ENCODE measurements around the gene NFKB2. TPM values are rescaled to one million over a fixed set of nuclear protein-coding genes. Genes with fewer than 3 reads are reported as not detected.

NFKB2 gene
- total RNA-seq, 1 donor from 2014 or later, result 26.8 TPM

DNA sequence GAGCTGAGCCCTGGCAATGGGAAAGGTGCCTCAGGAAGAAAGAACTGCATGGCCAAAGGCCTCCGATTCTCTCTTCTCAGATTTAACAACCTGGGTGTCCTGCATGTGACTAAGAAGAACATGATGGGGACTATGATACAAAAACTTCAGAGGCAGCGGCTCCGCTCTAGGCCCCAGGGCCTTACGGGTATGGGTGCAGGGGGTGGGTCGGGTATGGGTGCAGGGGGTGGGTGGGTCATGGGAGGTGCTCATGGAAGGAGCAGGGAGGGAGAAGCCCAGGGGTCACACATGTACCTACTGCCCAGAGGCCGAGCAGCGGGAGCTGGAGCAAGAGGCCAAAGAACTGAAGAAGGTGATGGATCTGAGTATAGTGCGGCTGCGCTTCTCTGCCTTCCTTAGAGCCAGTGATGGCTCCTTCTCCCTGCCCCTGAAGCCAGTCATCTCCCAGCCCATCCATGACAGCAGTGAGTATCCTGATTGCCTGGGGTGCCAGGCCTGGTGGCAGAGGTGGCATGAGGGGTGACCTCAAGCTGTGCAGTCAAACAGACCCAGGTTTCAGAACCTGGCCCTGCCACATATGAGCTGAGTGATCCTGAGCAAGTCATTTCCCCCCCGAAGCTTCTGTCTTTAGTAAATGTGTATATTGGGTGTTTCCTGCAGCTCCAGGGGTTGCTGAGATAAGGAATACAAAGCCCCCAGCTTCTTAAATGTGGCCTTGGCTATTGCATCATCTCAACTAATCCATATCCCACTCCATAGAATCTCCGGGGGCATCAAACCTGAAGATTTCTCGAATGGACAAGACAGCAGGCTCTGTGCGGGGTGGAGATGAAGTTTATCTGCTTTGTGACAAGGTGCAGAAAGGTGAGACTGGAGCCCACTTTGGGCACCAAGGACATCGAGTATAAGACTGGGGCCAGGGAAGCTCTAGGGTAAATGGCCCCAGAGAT is 2.0 kb downstream of the NFKB2 start:
- Histone ChIP-seq H3K27ac (no peak overlapping the region), H3K36me3 (peaks cover 0 to 4% of the 10 kb centered on the region in 2 donors), H3K27me3 (no peaks in the 10 kb centered on the region), H3K4me3 (no peak overlapping the region), H3K9me3 (no peaks in the 10 kb centered on the region), H3K4me1 (peaks cover 51% of the 10 kb centered on the region)
- no peak for DNase-seq (ENCODE audit: extremely low spot score in 2 of 2)
- intact Hi-C loops (cut with DNase I), result loop anchor here (5.0 to 10.0 kb wide), 2 partner anchors 85 to 187 kb away; no protein-coding TSS in a partner anchor
- no peak for TF ChIP-seq POLR2AphosphoS5 (IDR thresholded peaks at IDR 0.05; ENCODE audit: insufficient read depth in 1 of 2, low read depth in 1 of 2)
- no peak for TF ChIP-seq POLR2A (IDR thresholded peaks at IDR 0.05)
- TF ChIP-seq, protein P1, sequence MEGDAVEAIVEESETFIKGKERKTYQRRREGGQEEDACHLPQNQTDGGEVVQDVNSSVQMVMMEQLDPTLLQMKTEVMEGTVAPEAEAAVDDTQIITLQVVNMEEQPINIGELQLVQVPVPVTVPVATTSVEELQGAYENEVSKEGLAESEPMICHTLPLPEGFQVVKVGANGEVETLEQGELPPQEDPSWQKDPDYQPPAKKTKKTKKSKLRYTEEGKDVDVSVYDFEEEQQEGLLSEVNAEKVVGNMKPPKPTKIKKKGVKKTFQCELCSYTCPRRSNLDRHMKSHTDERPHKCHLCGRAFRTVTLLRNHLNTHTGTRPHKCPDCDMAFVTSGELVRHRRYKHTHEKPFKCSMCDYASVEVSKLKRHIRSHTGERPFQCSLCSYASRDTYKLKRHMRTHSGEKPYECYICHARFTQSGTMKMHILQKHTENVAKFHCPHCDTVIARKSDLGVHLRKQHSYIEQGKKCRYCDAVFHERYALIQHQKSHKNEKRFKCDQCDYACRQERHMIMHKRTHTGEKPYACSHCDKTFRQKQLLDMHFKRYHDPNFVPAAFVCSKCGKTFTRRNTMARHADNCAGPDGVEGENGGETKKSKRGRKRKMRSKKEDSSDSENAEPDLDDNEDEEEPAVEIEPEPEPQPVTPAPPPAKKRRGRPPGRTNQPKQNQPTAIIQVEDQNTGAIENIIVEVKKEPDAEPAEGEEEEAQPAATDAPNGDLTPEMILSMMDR (IDR thresholded peaks at IDR 0.05), result no peak

DNA sequence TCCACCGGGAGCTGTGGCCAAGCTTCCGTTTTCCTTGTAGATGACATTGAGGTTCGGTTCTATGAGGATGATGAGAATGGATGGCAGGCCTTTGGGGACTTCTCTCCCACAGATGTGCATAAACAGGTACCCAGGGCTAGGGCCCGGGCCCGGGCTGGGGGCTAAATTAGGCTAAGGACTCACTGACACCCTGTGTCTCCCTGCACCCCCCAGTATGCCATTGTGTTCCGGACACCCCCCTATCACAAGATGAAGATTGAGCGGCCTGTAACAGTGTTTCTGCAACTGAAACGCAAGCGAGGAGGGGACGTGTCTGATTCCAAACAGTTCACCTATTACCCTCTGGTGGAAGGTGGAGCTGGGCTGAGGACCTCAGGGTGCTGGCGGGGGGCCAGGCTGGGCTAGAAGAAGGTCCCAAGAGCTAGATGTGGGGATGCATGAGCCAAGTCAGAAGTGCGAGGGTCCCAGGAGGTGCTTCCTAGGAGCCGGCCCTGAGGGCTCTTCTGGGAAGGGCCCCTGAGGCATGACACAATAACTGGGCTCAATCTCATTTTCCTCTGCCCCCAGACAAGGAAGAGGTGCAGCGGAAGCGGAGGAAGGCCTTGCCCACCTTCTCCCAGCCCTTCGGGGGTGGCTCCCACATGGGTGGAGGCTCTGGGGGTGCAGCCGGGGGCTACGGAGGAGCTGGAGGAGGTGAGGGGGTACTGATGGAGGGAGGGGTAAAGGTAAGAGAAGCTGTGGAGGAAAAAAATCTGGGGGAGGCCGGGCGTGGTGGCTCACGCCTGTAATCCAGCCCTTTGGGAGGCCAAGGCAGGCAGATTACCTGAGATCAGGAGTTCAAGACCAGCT is 2.9 kb downstream of the NFKB2 start:
- H3K9me3 ChIP-seq, result no peaks in the 10 kb centered on the region
- H3K4me1 ChIP-seq, result peaks cover 49% of the 10 kb centered on the region
- TF ChIP-seq POLR2AphosphoS5 (IDR thresholded peaks at IDR 0.05; ENCODE audit: insufficient read depth in 1 of 2, low read depth in 1 of 2), result no peak
- TF ChIP-seq POLR2A (IDR thresholded peaks at IDR 0.05), result no peak
- TF ChIP-seq, protein P1 (IDR thresholded peaks at IDR 0.05), result no peak
- peaks cover 0 to 4% of the 10 kb centered on the region in 2 donors for H3K36me3 ChIP-seq
- intact Hi-C loops (cut with DNase I), result loop anchor here (5.0 to 10.0 kb wide), 2 partner anchors 84 to 186 kb away; no protein-coding TSS in a partner anchor
- H3K27me3 ChIP-seq, result no peaks in the 10 kb centered on the region
- H3K4me3 ChIP-seq, result peak overlapping the region in 1 of 2 donors; percentile 61
- H3K27ac ChIP-seq, result peak overlapping the region; percentile 95
- DNase-seq (ENCODE audit: extremely low spot score in 2 of 2), result no peak

DNA sequence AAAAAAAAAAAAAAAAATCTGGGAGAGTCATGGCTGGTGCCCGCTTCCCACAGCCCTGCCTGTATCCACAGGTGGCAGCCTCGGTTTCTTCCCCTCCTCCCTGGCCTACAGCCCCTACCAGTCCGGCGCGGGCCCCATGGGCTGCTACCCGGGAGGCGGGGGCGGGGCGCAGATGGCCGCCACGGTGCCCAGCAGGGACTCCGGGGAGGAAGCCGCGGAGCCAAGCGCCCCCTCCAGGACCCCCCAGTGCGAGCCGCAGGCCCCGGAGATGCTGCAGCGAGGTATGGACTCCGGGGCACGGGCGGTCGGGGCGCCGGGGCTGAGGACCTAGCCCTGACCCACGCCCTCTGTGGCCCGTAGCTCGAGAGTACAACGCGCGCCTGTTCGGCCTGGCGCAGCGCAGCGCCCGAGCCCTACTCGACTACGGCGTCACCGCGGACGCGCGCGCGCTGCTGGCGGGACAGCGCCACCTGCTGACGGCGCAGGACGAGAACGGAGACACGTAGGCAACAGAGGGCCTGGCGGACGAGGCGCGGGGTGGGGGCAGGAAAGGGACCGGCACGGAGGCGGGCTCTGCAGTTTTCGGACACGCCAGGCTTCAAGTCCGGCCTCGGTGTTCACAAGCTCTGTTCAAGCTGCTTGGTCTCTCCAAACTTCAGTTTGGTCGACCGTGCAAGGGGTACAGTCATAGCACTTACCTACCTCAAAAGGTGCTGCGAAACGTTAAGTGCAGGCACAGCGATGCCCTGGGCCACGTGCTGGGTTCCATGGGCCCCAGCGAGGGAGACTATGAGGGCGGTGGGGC is 3.9 kb downstream of the NFKB2 start:
- Histone ChIP-seq H3K4me3 (peak overlapping the region; percentile 61 to 65), H3K4me1 (peaks cover 45% of the 10 kb centered on the region), H3K27ac (peak overlapping the region; percentile 95), H3K27me3 (no peaks in the 10 kb centered on the region), H3K36me3 (peaks cover 0 to 4% of the 10 kb centered on the region in 2 donors), H3K9me3 (no peaks in the 10 kb centered on the region)
- TF ChIP-seq, protein P1 (IDR thresholded peaks at IDR 0.05), result peak; percentile 80 to 94 (median 94)
- TF ChIP-seq POLR2A (IDR thresholded peaks at IDR 0.05), result no peak
- TF ChIP-seq POLR2AphosphoS5 (IDR thresholded peaks at IDR 0.05; ENCODE audit: insufficient read depth in 1 of 2, low read depth in 1 of 2), result peak in 1 of 2 donors; percentile 83
- intact Hi-C loops (cut with DNase I), result loop anchor here (5.0 to 10.0 kb wide), 2 partner anchors 83 to 185 kb away; no protein-coding TSS in a partner anchor
- DNase-seq (ENCODE audit: extremely low spot score in 2 of 2), result no peak

DNA sequence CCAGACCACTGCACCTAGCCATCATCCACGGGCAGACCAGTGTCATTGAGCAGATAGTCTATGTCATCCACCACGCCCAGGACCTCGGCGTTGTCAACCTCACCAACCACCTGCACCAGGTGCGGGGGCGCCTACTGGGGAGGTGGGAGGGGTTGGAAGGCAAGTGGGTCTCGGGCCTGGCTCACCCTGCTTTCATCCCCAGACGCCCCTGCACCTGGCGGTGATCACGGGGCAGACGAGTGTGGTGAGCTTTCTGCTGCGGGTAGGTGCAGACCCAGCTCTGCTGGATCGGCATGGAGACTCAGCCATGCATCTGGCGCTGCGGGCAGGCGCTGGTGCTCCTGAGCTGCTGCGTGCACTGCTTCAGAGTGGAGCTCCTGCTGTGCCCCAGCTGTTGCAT is 4.6 kb downstream of the NFKB2 start:
- H3K4me1 ChIP-seq, result peaks cover 39% of the 10 kb centered on the region
- peak overlapping the region in 1 of 2 donors; percentile 65 for H3K4me3 ChIP-seq
- H3K9me3 ChIP-seq, result no peaks in the 10 kb centered on the region
- no peaks in the 10 kb centered on the region for H3K27me3 ChIP-seq
- H3K27ac ChIP-seq, result peak overlapping the region; percentile 95
- no peak for DNase-seq (ENCODE audit: extremely low spot score in 2 of 2)
- intact Hi-C loops (cut with DNase I), result no loop called here
- peaks cover 0 to 4% of the 10 kb centered on the region in 2 donors for H3K36me3 ChIP-seq
- TF ChIP-seq, protein P1 (IDR thresholded peaks at IDR 0.05), result no peak
- TF ChIP-seq POLR2AphosphoS5 (IDR thresholded peaks at IDR 0.05; ENCODE audit: insufficient read depth in 1 of 2, low read depth in 1 of 2), result no peak
- no peak for TF ChIP-seq POLR2A (IDR thresholded peaks at IDR 0.05)

Measured in vagina (tissue), 2 donors.